A549 treated with ZK216348 at 1 μM for 4 hours (cell line): ENCODE measurements around the gene WDFY3. TPM values are rescaled to one million over a fixed set of nuclear protein-coding genes. Genes with fewer than 3 reads are reported as not detected.

Experiments used
- total RNA-seq: library from RNA; stranded (reverse); fragments of 200-300 nt; extraction: Qiagen RNA extraction; gene quantifications from 5 replicates; pipeline ENCODE4 v1.2.3, GENCODE V29; 2022; ENCODE audit warnings: low read depth

Gene WDFY3, protein sequence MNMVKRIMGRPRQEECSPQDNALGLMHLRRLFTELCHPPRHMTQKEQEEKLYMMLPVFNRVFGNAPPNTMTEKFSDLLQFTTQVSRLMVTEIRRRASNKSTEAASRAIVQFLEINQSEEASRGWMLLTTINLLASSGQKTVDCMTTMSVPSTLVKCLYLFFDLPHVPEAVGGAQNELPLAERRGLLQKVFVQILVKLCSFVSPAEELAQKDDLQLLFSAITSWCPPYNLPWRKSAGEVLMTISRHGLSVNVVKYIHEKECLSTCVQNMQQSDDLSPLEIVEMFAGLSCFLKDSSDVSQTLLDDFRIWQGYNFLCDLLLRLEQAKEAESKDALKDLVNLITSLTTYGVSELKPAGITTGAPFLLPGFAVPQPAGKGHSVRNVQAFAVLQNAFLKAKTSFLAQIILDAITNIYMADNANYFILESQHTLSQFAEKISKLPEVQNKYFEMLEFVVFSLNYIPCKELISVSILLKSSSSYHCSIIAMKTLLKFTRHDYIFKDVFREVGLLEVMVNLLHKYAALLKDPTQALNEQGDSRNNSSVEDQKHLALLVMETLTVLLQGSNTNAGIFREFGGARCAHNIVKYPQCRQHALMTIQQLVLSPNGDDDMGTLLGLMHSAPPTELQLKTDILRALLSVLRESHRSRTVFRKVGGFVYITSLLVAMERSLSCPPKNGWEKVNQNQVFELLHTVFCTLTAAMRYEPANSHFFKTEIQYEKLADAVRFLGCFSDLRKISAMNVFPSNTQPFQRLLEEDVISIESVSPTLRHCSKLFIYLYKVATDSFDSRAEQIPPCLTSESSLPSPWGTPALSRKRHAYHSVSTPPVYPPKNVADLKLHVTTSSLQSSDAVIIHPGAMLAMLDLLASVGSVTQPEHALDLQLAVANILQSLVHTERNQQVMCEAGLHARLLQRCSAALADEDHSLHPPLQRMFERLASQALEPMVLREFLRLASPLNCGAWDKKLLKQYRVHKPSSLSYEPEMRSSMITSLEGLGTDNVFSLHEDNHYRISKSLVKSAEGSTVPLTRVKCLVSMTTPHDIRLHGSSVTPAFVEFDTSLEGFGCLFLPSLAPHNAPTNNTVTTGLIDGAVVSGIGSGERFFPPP (N-terminal part only)
- 6.2 to 12.6 TPM (median 7.2 TPM) in 5 replicates for total RNA-seq

DNA sequence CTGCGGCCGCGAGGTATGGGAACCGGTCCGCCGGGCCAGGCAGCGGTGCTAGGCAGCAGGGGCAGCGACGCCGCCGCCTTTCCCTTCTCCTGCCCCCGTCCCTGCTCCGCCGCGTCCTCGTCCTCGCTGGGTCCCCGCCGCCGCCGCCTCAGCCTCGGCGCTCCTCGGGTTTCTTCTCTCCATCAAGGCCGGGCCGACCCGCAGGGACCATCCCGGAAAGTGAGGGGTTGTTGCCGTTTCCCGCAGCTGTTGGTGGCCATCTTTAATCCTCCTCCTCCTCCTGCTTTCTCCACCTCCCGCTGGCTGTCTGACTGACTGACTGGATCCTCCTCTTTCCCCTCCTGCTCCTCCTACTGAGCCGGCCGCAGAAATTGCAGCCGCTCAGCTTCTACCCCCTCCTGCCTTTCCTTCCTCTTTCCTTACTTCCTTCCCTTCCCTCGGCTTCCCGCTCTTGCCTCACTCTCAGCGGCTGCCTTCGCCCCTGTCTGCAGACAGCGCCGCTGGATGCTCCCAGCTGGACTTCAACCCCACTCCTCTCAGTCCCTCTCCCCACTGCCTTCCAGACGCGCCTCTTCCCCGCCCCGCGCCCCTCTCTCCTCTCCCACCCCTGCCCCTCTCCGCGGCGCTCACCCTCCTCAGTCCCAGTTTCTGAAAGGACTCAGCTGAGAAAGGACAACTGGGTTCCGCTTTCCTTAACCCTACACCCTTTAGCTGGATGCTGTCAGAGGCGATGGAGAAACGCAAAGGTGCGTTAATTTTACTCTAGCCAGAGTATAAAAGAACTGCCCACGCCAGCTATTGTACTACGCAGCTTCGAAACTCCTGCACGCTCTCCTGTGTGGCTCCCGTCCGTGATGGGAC, at the start of gene WDFY3:
WDFY3 (minus strand) TSS at position 309 of the 861 bp plus-strand sequence. CDS start 106,099 bp downstream, outside the sequence.

